Ectodermal cell (in vitro differentiated cells): ENCODE data around the gene HOMER2.

Experiments used
- H3K27ac ChIP-seq: 2 replicates; pipeline ENCODE4 v1.7.0; 2013; ENCODE audit warnings: mild to moderate bottlenecking, low read depth, low read length; ENCODE audit not compliant: insufficient read depth, poor library complexity, severe bottlenecking
- H3K27me3 ChIP-seq: 2 replicates; pipeline ENCODE4 v1.7.0; 2013; ENCODE audit warnings: mild to moderate bottlenecking, low read length; ENCODE audit not compliant: insufficient read depth, control insufficient read depth, poor library complexity, severe bottlenecking
- H3K36me3 ChIP-seq: one replicate; pipeline ENCODE4 v1.7.0; 2013; ENCODE audit warnings: low read length; ENCODE audit not compliant: control insufficient read depth, insufficient read depth
- H3K4me1 ChIP-seq: one replicate; pipeline ENCODE4 v1.7.0; 2013; ENCODE audit warnings: low read length; ENCODE audit not compliant: control insufficient read depth, insufficient read depth
- H3K4me3 ChIP-seq: 2 replicates; pipeline ENCODE4 v1.7.0; 2013; ENCODE audit warnings: low read depth, low read length, control low read depth; ENCODE audit not compliant: insufficient read depth
- H3K9me3 ChIP-seq: 2 replicates; pipeline ENCODE4 v1.7.0; 2013; ENCODE audit warnings: mild to moderate bottlenecking, low read length, moderate library complexity; ENCODE audit not compliant: control insufficient read depth
- WGBS, 2 experiments: methylation state at CpG; one replicate each; pipeline ENCODE4 v1.1.7; 2013; ENCODE audit warnings: missing lambda C conversion rate in 2 of 2; 5-methylcytosine and 5-hydroxymethylcytosine counted together

Gene HOMER2

DNA sequence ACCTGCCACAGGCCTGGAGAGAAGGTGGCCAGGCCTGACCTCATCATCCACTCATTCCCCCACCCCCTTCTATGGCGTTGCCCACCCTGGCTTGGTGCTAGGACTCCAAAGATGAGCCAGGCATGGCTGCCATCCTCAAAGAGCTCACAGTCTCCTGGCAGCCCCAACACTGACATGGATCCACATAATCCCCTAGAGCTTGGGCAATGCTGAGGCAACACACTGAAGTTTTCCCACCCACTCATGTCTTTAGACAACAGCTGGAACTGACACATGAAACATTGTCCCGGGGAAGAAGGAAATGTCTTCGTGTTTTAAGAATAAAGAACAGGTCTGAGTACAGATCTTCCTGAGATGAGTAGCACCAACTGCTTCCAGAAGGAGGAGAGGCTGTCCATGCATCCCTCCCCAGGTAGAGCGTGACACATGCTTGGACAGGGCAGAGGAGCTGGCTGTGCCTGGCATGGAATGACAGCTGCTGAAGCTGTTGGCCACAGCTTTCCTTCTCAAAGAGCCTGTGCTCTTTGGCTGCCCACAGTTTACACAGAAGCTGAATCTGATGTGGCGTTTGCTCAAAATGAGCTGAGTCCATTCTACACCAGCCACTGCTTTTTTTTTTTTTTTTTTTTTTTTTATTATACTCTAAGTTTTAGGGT, 70.1 kb downstream of the HOMER2 start:
- no peak overlapping the region for H3K4me3 ChIP-seq
- H3K27me3 ChIP-seq = no peaks in the 10 kb centered on the region
- no peaks in the 10 kb centered on the region for H3K9me3 ChIP-seq
- 80 to 82% methylated on average over 5 of the region's 5 CpGs for WGBS, 2 experiments
- H3K27ac ChIP-seq = no peak overlapping the region
- H3K4me1 ChIP-seq = no peaks in the 10 kb centered on the region
- no peaks in the 10 kb centered on the region for H3K36me3 ChIP-seq

GRCh38 chr15:82881747-82882146, 70.8 kb downstream of the HOMER2 start:
- Histone ChIP-seq H3K9me3 (no peaks in the 10 kb centered on the region), H3K4me1 (no peaks in the 10 kb centered on the region), H3K4me3 (no peak overlapping the region), H3K27ac (no peak overlapping the region), H3K27me3 (no peaks in the 10 kb centered on the region), H3K36me3 (no peaks in the 10 kb centered on the region)
- WGBS, 2 experiments = 95 to 100% methylated on average over 2 of the region's 2 CpGs

DNA sequence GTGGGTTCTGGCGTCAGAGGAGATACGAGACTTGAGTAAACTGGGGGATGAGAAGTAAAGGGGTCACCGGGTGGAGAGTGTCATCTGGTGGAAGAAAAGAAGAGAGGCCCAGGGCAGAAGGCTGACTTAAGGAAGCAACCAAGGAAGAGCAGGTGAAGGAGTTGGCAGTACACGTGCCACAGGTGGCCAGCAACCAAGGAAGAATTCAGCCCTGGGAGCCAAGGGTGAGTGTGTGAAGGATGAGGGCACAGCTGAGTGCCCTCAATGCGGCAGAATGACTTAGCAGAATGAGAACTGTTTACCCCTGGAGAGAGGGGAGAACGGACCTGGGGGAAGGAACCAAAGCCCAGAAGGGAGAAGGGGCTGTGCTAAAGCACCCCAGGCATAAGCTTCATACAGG, 71.8 kb downstream of the HOMER2 start:
- H3K4me1 ChIP-seq = no peaks in the 10 kb centered on the region
- H3K4me3 ChIP-seq = no peak overlapping the region
- WGBS, 2 experiments = 88% methylated on average over 6 of the region's 6 CpGs
- no peaks in the 10 kb centered on the region for H3K36me3 ChIP-seq
- no peaks in the 10 kb centered on the region for H3K9me3 ChIP-seq
- H3K27ac ChIP-seq = no peak overlapping the region
- no peaks in the 10 kb centered on the region for H3K27me3 ChIP-seq

DNA sequence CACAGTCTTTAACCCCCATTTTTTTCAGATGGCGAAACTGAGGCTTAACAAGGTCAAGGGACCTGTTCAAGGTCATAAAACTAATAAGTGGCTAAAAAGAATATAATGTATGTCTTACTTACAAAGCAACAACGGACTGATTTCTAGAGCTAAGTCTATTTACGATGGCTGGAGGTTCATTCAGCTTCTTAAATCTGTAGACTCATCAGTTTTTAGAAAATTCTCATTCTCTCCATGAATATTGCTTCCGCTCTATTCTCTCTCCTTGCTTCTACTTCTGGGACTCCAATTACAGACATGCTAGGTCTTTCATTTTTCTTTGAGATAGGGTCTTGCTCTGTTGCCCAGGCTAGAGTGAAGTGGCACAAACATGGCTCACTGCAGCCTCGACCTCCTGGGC, 74.2 kb downstream of the HOMER2 start:
- Histone ChIP-seq H3K9me3 (no peaks in the 10 kb centered on the region), H3K4me1 (no peaks in the 10 kb centered on the region), H3K27me3 (no peaks in the 10 kb centered on the region), H3K36me3 (no peaks in the 10 kb centered on the region), H3K27ac (no peak overlapping the region), H3K4me3 (no peak overlapping the region)
- 92 to 93% methylated on average over 5 of the region's 5 CpGs for WGBS, 2 experiments

GRCh38 chr15:82877825-82878224, 74.7 kb downstream of the HOMER2 start:
- no peaks in the 10 kb centered on the region for H3K36me3 ChIP-seq
- H3K4me1 ChIP-seq = no peaks in the 10 kb centered on the region
- 91 to 92% methylated on average over 2 of the region's 2 CpGs for WGBS, 2 experiments
- H3K9me3 ChIP-seq = no peaks in the 10 kb centered on the region
- no peak overlapping the region for H3K27ac ChIP-seq
- H3K27me3 ChIP-seq = no peaks in the 10 kb centered on the region
- H3K4me3 ChIP-seq = no peak overlapping the region

DNA sequence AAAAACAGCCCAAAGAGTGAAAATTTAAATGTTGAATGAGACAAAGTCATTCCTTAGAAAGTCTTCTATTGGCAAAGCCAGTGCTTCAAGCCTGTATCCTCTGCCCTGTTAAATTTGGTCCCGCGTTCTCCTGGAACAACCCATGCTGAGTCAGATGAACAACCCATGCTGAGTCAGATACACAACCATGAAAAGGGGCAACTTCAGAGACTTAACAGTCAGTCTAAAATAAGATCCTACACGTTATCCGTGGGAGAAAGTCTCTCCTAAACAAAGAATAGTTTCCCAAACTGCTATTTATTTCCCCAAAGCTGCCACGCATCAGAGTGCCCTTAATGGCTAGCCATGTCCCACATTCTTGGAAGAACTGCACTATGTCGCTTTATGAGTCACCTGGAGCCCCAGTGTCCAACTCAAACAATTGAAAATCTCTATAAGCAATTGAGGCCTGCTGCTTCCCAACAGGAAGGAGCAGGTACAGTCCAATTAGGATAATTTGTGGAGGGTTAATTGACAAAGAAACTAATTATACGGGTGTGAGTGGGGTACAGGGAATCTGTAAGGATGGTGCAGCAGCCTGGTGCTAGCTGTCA, 77.0 kb downstream of the HOMER2 start:
- no peak overlapping the region for H3K27ac ChIP-seq
- no peaks in the 10 kb centered on the region for H3K9me3 ChIP-seq
- 92 to 94% methylated on average over 7 of the region's 7 CpGs for WGBS, 2 experiments
- H3K27me3 ChIP-seq = no peaks in the 10 kb centered on the region
- no peaks in the 10 kb centered on the region for H3K36me3 ChIP-seq
- H3K4me1 ChIP-seq = no peaks in the 10 kb centered on the region
- no peak overlapping the region for H3K4me3 ChIP-seq

GRCh38 chr15:82874961-82875360, 77.6 kb downstream of the HOMER2 start:
- no peaks in the 10 kb centered on the region for H3K4me1 ChIP-seq
- no peaks in the 10 kb centered on the region for H3K36me3 ChIP-seq
- no peaks in the 10 kb centered on the region for H3K27me3 ChIP-seq
- H3K27ac ChIP-seq = no peak overlapping the region
- 92% methylated on average over 10 of the region's 10 CpGs for WGBS, 2 experiments
- no peaks in the 10 kb centered on the region for H3K9me3 ChIP-seq
- H3K4me3 ChIP-seq = no peak overlapping the region

GRCh38 chr15:82874267-82874666, 78.3 kb downstream of the HOMER2 start:
- no peaks in the 10 kb centered on the region for H3K4me1 ChIP-seq
- H3K27me3 ChIP-seq = no peaks in the 10 kb centered on the region
- H3K36me3 ChIP-seq = no peaks in the 10 kb centered on the region
- no peak overlapping the region for H3K4me3 ChIP-seq
- H3K9me3 ChIP-seq = no peaks in the 10 kb centered on the region
- 92 to 97% methylated on average over 1 of the region's 1 CpG for WGBS, 2 experiments
- no peak overlapping the region for H3K27ac ChIP-seq

GRCh38 chr15:82873000-82873680, 79.4 kb downstream of the HOMER2 start:
- H3K4me1 ChIP-seq = no peaks in the 10 kb centered on the region
- H3K27ac ChIP-seq = no peak overlapping the region
- no peak overlapping the region for H3K4me3 ChIP-seq
- 88 to 94% methylated on average over 7 of the region's 7 CpGs for WGBS, 2 experiments
- H3K36me3 ChIP-seq = no peaks in the 10 kb centered on the region
- no peaks in the 10 kb centered on the region for H3K9me3 ChIP-seq
- no peaks in the 10 kb centered on the region for H3K27me3 ChIP-seq

DNA sequence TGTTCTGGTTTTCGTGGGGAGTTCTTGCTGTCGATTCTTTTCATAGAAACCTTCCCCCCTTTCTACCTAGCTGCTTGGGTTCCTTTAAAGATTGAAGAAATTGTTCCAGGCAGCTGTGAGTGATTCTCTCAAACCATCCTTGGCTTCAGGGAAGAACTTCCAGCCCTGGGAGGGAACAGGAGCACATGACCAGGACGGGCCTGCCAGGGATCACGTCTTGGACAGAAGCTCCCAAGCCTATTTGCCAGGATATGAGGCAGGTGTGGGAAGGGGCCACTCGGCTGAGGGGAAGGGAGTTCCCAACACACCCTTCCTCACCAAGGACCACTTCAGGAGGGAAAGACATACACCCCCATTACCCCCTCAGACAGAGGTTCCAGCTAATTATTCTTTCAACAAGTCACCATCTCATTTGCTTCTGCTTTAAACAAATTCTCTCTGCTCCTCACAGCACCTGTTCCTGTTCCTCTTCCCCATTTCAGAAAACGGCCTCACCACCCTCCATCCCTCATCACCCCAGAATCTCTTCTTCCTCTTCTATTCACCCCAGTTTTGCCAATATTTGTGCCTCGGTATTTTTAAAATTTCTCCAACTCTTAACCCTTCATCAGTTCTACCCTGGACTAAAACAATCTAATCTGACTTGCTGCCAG, 80.6 kb downstream of the HOMER2 start:
- no peak overlapping the region for H3K4me3 ChIP-seq
- H3K9me3 ChIP-seq = no peaks in the 10 kb centered on the region
- H3K27me3 ChIP-seq = no peaks in the 10 kb centered on the region
- H3K27ac ChIP-seq = no peak overlapping the region
- no peaks in the 10 kb centered on the region for H3K36me3 ChIP-seq
- 89 to 92% methylated on average over 7 of the region's 7 CpGs for whole genome bisulfite sequencing, 2 experiments
- no peaks in the 10 kb centered on the region for H3K4me1 ChIP-seq
